GM18511 (cell line): ENCODE data around the gene SFXN2.
"Not testable (repeated sequence)": the region's sequence is repeated elsewhere in the genome, so short reads cannot be mapped to it uniquely, and the experiment has no call there.

Source experiments
- ATAC-seq: cut with Tn5 transposase; IDR thresholded peaks from one replicate; pipeline ENCODE4 v1.9.1; 2021; ENCODE audit warnings: mild to moderate bottlenecking, moderate library complexity; ENCODE audit not compliant: unreplicated experiment

The SFXN2 gene

DNA sequence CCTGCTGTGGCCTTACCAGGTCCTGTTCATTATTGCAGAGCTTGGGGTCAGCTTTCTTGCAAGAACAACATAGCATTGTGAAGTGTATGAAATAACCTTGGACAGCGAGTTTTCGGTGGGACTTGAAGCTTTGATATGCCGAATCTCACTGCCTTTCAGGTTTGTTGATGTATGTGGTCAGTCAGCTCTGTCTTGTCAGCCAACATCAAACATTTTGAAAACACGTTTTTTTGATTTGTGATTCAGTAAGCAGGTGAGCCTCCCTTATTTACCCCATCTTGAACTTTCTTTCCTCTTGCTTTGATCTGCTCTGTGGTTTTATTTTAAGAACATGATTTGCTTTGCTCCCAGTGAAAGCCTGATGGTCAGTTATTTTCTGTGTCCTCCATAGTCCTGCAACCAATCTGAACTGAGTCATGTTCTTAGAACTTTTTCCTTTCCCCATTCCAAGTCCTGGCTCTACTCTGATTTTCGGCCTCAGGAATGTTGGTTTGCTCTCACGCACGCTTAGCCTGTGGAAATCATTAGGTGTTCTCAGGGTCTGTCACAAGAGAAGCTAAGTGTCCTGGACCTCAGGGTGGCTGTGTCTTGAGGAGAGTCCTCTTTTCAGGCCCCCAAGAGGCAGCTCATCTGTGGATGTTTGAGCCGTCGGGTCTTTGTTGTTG is 38.0 kb downstream of the SFXN2 start:
- no peak for ATAC-seq

- ATAC-seq: no peak
Measured at GRCh38 chr10:102752934-102753664, 38.7 kb downstream of the SFXN2 start.

- no peak for ATAC-seq
Measured at GRCh38 chr10:102753718-102754117, 39.3 kb downstream of the SFXN2 start.

- ATAC-seq: no peak
Measured at GRCh38 chr10:102757323-102757722, 42.9 kb downstream of the SFXN2 start.

- ATAC-seq: no peak
Measured at GRCh38 chr10:102758240-102758932, 44.0 kb downstream of the SFXN2 start.

DNA sequence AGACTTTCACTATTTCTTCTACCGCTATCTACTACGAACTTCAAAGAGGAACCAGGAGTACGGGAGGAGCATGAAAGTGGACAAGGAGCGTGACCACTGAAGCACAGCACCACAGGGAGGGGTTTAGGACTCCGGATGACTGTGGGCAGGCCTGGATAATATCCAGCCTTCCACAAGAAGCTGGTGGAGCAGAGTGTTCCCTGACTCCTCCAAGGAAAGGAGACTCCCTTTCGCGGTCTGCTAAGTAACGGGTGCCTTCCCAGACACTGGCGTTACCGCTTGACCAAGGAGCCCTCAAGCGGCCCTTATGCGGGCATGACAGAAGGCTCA is 44.5 kb downstream of the SFXN2 start:
- ATAC-seq: not testable (repeated sequence)

GRCh38 chr10:102759497-102760210 is 45.2 kb downstream of the SFXN2 start:
- no peak for ATAC-seq

DNA sequence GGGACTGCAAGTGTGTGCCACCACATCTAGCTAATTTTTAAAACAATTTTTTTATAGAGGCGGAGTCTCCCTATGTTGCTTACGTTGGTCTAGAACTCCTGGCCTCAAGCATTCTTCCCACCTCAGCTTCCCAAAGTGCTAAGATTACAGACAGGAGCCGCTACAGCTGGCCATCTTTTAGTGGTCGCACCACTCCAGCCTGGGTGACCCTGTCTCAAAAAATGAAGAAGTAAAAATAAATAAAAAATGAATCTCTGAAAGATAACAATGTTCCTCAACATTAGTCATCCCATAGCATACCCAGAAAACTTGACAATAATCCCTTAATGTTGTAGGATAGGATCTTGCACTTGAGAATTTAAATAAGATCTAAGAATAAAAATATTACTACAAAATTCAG is 47.5 kb downstream of the SFXN2 start:
- ATAC-seq: no peak

DNA sequence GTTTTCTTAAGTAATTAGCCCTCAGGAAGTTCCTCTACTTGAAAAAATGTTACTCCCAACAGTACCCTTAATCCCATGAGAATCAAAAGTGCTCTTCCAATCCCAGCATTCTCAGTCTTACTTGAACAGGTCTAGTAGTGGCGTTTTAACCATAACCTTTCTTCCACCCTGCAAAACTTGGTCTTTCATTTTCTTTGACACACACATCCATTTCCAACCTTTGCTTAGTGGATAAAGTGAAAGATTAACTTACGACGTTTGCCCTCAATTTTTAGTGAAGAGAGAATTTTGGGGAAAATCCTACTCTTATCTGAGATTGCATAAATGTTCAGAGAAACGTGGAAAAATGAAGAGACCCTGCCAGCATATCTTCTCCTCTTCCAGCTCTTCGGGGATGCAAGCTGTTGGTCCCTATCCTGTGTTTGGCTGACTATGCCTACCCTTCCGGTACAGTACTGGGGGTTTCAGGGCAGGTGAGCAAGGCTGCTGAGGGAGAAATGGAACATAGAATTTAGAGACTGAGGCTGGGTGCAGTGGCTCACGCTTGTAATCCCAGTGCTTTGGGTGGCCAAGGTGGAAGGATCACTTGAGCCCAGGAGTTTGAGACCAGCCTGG is 48.1 kb downstream of the SFXN2 start:
- no peak for ATAC-seq

DNA sequence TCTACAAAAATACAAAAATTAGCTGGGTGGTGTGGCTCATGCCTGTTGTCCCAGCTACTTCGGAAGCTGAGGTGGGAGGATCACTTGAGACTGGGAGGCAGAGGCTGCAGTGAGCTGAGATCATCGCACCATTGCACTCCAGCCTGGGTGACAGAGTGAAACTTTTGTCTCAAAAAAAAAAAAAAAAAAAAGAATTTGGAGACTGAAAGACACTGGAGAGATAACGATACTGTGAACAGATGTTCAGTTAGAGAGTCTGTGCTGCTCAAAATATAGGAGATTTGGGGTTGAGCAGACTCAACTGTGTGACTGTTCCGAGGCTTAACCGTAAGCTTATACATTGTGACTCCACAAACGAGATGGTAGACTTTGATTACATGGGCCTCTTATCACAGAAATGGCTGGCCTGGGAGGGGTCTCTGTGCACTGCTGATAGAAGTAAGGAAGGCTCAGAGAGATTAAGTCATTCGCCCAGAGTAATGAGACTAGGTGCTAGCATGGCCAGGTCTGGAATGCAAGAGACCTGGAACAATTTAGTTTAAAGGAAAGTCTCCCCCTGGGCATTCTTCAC is 48.7 kb downstream of the SFXN2 start:
- no peak for ATAC-seq

- no peak for ATAC-seq
Measured at GRCh38 chr10:102764470-102765161, 50.2 kb downstream of the SFXN2 start.

DNA sequence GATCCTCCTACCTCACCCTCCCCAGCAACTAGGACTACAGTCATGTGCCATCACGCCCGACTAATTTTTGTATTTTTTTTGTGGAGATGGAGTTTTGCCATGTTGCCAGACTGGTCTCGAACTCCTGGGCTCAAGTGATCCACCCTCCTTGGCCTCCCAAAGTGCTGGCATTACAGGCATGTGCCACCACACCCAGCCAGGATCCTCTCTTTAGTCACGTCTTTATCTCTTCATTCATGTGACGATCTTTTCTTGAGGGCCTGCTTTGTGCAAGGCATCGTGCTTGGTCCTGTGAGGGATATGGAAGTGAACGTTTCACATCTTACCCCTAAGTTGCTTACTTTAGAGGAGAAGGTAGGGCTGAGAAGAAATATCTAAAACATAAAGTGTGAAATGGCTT is 50.9 kb downstream of the SFXN2 start:
- no peak for ATAC-seq

DNA sequence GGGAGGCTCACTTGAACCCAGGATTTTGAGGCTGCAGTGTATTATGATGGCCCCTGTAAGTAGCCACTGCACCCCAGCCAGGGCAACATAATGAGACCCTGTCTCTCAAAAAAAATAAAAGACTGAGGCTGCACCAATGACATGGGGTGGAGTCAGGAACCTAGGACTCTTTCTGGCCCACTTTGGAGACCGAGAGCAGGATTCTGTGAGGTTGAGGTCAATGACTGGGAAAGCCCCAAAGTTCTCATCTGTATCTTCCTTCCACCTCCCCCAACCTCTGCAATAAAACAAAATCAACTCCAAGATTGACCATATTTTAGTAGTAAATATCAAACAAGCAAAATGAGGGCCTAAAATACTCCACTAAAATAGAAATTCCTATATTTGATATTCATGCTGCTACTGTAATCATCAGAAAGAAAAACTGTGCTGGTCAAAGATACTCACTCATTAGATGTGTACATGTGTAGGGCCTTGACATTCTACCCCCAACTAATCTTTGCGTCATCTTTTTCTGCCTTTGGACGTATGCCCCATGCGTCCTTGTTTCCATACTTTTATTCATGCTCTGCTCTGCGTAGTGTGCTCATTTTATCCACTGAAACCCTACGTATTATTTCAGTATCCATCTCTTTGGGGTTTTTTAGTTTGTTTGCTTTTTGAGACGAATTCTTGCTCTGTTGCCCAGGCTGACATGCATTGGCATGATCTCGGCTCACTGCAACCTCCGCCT is 53.2 kb downstream of the SFXN2 start:
- ATAC-seq: no peak

GRCh38 chr10:102769375-102770107 is 55.1 kb downstream of the SFXN2 start:
- ATAC-seq: no peak

DNA sequence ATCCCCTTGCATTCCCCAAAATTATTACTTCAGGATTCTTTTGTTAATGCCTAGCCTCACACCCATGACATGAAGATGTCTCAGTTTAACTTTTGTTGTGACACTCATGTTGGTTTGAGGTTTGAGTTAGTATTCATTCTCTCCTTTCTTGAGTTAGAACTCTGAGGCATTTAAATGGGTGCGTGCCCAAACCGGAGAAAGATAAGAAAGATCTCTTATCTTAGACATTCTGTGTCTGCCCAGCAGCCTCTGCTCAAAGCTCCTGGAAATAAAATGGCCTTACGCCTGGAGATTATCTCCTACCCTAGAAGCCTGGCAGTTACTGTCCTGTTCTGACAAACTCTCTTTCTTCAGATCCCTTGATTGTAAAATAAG is 55.7 kb downstream of the SFXN2 start:
- no peak for ATAC-seq

GRCh38 chr10:102770792-102771191 is 56.4 kb downstream of the SFXN2 start:
- no peak for ATAC-seq

DNA sequence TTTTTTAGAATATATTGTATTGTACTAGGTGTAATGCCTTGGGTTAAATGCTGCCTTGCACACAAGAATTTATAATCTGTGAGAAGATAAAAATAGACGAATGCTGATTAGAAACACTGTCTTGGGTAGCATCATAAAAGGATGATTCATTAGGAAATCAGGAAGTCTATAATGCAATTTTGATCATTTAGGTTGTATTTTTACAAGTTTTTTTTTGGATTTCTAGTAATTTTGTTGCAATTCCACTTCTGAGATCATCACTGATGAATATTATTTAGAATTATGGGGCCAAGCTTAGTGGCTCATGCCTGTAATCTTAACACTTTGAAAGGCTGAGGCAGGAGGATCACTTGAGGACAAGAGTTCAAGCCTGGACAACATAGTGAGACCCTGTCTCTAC is 58.9 kb downstream of the SFXN2 start:
- no peak for ATAC-seq

- no peak for ATAC-seq
Measured at GRCh38 chr10:102773986-102774385, 59.5 kb downstream of the SFXN2 start.
